Posterior cingulate gyrus (tissue), 11 donors: ENCODE measurements around the gene JMJD7.

Experiments used
- DNase-seq, 10 donors: peaks; one replicate each; pipeline versions ENCODE4 v3.0.0 to v3.0.0-alpha.2; 2020 to 2021; ENCODE audit warnings: mixed read lengths in 3 of 10
- intact Hi-C: fragments of 100-400 bp; cut with DNase I; formaldehyde crosslinking; loops from one replicate; pipeline ENCODE4 v1.15.1; 2023

Gene JMJD7

GRCh38 chr15:41877631-41878354 lies 49.9 kb downstream of the JMJD7 start:
- intact Hi-C loops: no loop called here

GRCh38 chr15:41878355-41878699 lies 50.4 kb downstream of the JMJD7 start:
- intact Hi-C loops: no loop called here
- DNase-seq: peak in 1 of 10 donors; percentile 30

More at GRCh38 chr15:41877631-41878354, 49.9 kb downstream of the JMJD7 start:
- no peak for DNase-seq

DNA sequence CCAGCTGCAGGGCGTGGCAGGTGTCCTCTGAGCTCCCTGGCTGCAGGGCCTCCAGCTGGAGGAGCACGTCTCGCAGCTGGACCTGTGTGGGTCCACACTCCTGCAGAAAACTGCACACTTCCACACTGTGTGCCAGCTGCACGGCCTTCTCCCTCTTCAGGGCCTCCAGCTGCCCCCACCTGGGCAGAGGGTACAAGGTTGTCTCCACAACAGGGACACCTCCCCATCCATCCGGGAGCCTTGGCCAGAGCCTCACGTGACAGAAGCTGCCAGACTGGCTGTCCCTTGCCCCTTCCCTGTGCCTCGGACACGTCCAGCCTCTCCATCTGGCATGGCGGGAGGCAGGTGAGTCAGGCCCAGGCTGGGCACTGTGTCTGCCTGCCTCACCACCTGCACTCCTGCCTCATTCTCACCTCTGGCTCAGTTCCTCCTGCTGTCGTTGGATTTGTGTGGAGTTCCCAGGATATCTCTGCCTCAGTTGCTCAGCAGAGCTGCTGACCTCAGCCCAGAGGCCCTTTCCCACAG lies 51.5 kb downstream of the JMJD7 start:
- DNase-seq: no peak
- intact Hi-C loops: no loop called here

- DNase-seq: no peak
- intact Hi-C loops: no loop called here
These were observed 52.4 kb downstream of the JMJD7 start for GRCh38 chr15:41880156-41880877.

GRCh38 chr15:41881086-41881485 lies 53.2 kb downstream of the JMJD7 start:
- intact Hi-C loops: no loop called here
- DNase-seq: no peak

DNA sequence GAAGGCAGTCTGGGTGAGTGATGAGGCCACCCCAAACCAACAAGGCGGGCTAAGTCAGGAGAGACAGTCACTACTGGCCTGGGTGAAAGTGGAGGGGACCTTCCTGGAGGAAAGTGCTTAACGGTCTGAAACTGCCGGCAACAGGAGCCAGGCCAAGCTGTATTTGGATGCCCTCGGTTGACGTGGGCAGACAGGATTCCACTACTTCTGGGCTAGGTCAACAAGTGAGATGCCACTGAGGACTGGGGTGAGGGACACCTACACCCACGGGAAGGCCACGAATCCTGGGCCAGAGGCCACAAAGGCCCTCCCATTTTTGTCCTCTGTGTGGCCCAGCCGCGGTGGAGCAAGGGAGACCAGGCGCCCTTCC lies 53.6 kb downstream of the JMJD7 start:
- intact Hi-C loops: no loop called here
- no peak for DNase-seq

GRCh38 chr15:41881920-41882688 lies 54.2 kb downstream of the JMJD7 start:
- intact Hi-C loops: no loop called here
- DNase-seq: peak in 1 of 10 donors; percentile 79

- intact Hi-C loops: no loop called here
- peak in 5 of 10 donors; percentile 21 to 82 (median 35) for DNase-seq
These were observed 55.0 kb downstream of the JMJD7 start for GRCh38 chr15:41882689-41883483.

GRCh38 chr15:41883484-41883825 lies 55.6 kb downstream of the JMJD7 start:
- intact Hi-C loops: no loop called here
- no peak for DNase-seq

GRCh38 chr15:41884458-41884857 lies 56.6 kb downstream of the JMJD7 start:
- intact Hi-C loops: no loop called here

GRCh38 chr15:41885321-41885720 lies 57.4 kb downstream of the JMJD7 start:
- DNase-seq: no peak
- intact Hi-C loops: no loop called here

More at GRCh38 chr15:41884458-41884857, 56.6 kb downstream of the JMJD7 start:
- no peak for DNase-seq

DNA sequence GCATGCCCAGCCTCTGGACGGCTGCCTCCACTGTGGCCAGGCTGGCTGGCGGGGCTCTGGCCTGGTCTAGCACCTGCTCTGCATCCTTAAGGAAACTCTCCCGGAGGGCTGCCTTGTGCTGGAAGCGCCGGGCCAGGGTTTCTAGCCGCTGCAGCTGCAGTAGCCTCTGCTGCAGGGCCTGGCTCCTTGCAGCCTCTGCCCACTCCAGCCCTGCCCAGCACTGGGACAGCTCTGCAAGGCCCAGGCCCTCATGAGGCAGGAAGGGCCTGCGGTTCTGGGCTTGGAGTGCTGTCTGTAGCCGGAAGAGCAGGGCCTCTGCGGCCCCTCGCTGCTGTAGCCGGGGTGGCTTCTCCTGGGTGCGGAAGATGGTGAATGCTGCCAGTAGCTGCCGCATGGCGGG lies 57.9 kb downstream of the JMJD7 start:
- intact Hi-C loops: no loop called here
- DNase-seq: no peak

DNA sequence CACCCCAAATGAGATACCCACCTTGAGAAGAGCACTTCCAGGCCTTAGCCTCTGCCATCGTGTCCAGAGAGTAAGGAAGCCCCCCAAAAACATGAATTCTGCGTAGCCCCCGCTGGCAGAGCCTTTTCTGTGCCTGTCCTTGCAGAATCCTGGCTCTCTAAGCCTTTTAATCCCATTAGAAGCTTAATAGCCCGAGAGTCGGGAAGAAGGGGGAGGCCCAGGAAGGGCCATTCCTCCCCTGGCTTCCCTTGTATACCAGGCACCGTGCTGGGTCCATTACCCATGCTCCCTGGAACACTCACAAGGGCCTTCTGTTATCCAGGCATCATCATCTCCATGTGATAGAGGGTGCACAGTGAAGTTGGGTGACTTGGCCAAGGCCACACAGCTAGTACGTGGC lies 58.8 kb downstream of the JMJD7 start:
- intact Hi-C loops: no loop called here
- DNase-seq: peak in 1 of 10 donors; percentile 34

DNA sequence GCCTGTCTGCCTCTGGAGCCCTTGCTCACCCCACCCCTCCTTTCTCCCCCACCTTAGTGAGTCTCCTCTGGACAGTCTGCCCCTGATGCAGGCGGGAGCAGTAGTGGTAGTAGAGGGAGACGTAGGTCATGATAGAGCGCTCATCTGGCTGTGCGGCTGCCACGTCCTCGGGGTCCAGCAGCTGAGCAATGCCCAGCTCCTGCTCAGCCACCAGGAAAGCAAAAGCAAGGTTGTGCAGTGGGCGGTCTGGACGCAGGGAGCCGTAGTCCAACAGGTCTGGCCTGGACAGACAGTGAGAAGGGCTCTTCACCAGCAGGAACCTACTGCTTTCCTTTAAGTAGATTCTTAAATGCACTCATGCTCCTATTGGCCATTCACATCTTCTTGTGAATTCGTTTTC lies 59.3 kb downstream of the JMJD7 start:
- intact Hi-C loops: no loop called here

More for the DNA sequence above, 59.3 kb downstream of the JMJD7 start:
- peak in 1 of 10 donors; percentile 67 for DNase-seq
